Measurements from ENCODE around the gene BAG5. TPM values are rescaled to one million over a fixed set of nuclear protein-coding genes. Genes with fewer than 3 reads are reported as not detected.
"Not testable (repeated sequence)": the region's sequence is repeated elsewhere in the genome, so short reads cannot be mapped to it uniquely, and the experiment has no call there.

The BAG5 gene
- 10 to 100 TPM; 36.3 to 38.9 TPM for total RNA-seq

- H3K36me3 Mint-ChIP-seq = peaks cover 28% of the 10 kb centered on the region
- DNase-seq = peak; percentile 92
- H3K27me3 Mint-ChIP-seq = no peaks in the 10 kb centered on the region
- peak within 1 kb of the TSS; percentile 98 for H3K4me3 Mint-ChIP-seq
- H3K27ac Mint-ChIP-seq = peak within 1 kb of the TSS; percentile 93
- H3K4me1 Mint-ChIP-seq = peaks cover 57% of the 10 kb centered on the region
- no peaks in the 10 kb centered on the region for H3K9me3 Mint-ChIP-seq
These were observed at the start of gene BAG5, which contains the start of gene COA8 for GRCh38 chr14:103562429-103563225. TSS of gene BAG5 (minus strand) at chr14:103562657. CDS start at chr14:103561164, 1,493 bp downstream. TSS of gene COA8 (plus strand) at chr14:103562960. CDS start at chr14:103563002, 42 bp downstream.

- H3K27me3 Mint-ChIP-seq = peaks cover 43% of the 10 kb centered on the region
- DNase-seq = no peak
- H3K4me1 Mint-ChIP-seq = peaks cover 18% of the 10 kb centered on the region
- H3K27ac Mint-ChIP-seq = no peak overlapping the region
- H3K36me3 Mint-ChIP-seq = no peaks in the 10 kb centered on the region
- no peak overlapping the region for H3K4me3 Mint-ChIP-seq
- peaks cover 10% of the 10 kb centered on the region for H3K9me3 Mint-ChIP-seq
These were observed 48.8 kb upstream of the BAG5 start for GRCh38 chr14:103611215-103611614.

- peaks cover 40% of the 10 kb centered on the region for H3K27me3 Mint-ChIP-seq
- DNase-seq, H3K27ac Mint-ChIP-seq, H3K36me3 Mint-ChIP-seq, H3K4me3 Mint-ChIP-seq: not testable (repeated sequence)
- peaks cover 18% of the 10 kb centered on the region for H3K4me1 Mint-ChIP-seq
- H3K9me3 Mint-ChIP-seq = peaks cover 10% of the 10 kb centered on the region
These were observed 46.6 kb upstream of the BAG5 start for GRCh38 chr14:103609081-103609480.

GRCh38 chr14:103607822-103608221 lies 45.4 kb upstream of the BAG5 start:
- Mint-ChIP-seq H3K9me3 (peaks cover 10% of the 10 kb centered on the region), H3K4me3 (peak overlapping the region; percentile 62), H3K27me3 (peaks cover 40% of the 10 kb centered on the region), H3K36me3 (no peaks in the 10 kb centered on the region), H3K27ac (no peak overlapping the region), H3K4me1 (peaks cover 18% of the 10 kb centered on the region)
- DNase-seq = no peak

- peak; percentile 71 for DNase-seq
- Mint-ChIP-seq H3K27ac (peak overlapping the region; percentile 71), H3K27me3 (peaks cover 40% of the 10 kb centered on the region), H3K9me3 (peaks cover 10% of the 10 kb centered on the region), H3K4me3 (peak overlapping the region; percentile 62), H3K4me1 (peaks cover 18% of the 10 kb centered on the region), H3K36me3 (no peaks in the 10 kb centered on the region)
These were observed 44.7 kb upstream of the BAG5 start for GRCh38 chr14:103606963-103607668.

- DNase-seq = no peak
- Mint-ChIP-seq H3K4me1 (peaks cover 18% of the 10 kb centered on the region), H3K4me3 (no peak overlapping the region), H3K36me3 (no peaks in the 10 kb centered on the region), H3K27ac (no peak overlapping the region), H3K27me3 (peaks cover 28% of the 10 kb centered on the region), H3K9me3 (no peaks in the 10 kb centered on the region)
These were observed 42.2 kb upstream of the BAG5 start for GRCh38 chr14:103604620-103605019.

GRCh38 chr14:103600503-103600902 lies 38.0 kb upstream of the BAG5 start:
- H3K36me3 Mint-ChIP-seq = no peaks in the 10 kb centered on the region
- DNase-seq = no peak
- H3K9me3 Mint-ChIP-seq = no peaks in the 10 kb centered on the region
- no peaks in the 10 kb centered on the region for H3K27me3 Mint-ChIP-seq
- no peak overlapping the region for H3K4me3 Mint-ChIP-seq
- H3K27ac Mint-ChIP-seq = no peak overlapping the region
- no peaks in the 10 kb centered on the region for H3K4me1 Mint-ChIP-seq

GRCh38 chr14:103597623-103598377 lies 35.3 kb upstream of the BAG5 start:
- DNase-seq = no peak
- H3K4me1 Mint-ChIP-seq = peaks cover 2% of the 10 kb centered on the region
- H3K27me3 Mint-ChIP-seq = no peaks in the 10 kb centered on the region
- H3K27ac Mint-ChIP-seq = no peak overlapping the region
- H3K4me3 Mint-ChIP-seq = no peak overlapping the region
- no peaks in the 10 kb centered on the region for H3K9me3 Mint-ChIP-seq
- H3K36me3 Mint-ChIP-seq = no peaks in the 10 kb centered on the region

- Mint-ChIP-seq H3K4me1 (peaks cover 2% of the 10 kb centered on the region), H3K36me3 (peaks cover under 1% of the 10 kb centered on the region), H3K9me3 (no peaks in the 10 kb centered on the region), H3K27me3 (no peaks in the 10 kb centered on the region), H3K27ac (no peak overlapping the region), H3K4me3 (no peak overlapping the region)
- no peak for DNase-seq
These were observed 31.8 kb upstream of the BAG5 start for GRCh38 chr14:103594265-103594664.

GRCh38 chr14:103593577-103593976 lies 31.1 kb upstream of the BAG5 start:
- H3K27ac Mint-ChIP-seq = peak overlapping the region; percentile 16
- H3K4me3 Mint-ChIP-seq = no peak overlapping the region
- H3K4me1 Mint-ChIP-seq = peaks cover 2% of the 10 kb centered on the region
- peaks cover 3% of the 10 kb centered on the region for H3K36me3 Mint-ChIP-seq
- no peak for DNase-seq
- no peaks in the 10 kb centered on the region for H3K27me3 Mint-ChIP-seq
- no peaks in the 10 kb centered on the region for H3K9me3 Mint-ChIP-seq

- no peaks in the 10 kb centered on the region for H3K9me3 Mint-ChIP-seq
- H3K4me1 Mint-ChIP-seq = peaks cover 2% of the 10 kb centered on the region
- H3K27ac Mint-ChIP-seq = no peak overlapping the region
- H3K4me3 Mint-ChIP-seq = no peak overlapping the region
- H3K27me3 Mint-ChIP-seq = no peaks in the 10 kb centered on the region
- peaks cover 7% of the 10 kb centered on the region for H3K36me3 Mint-ChIP-seq
- DNase-seq = no peak
These were observed 22.0 kb upstream of the BAG5 start for GRCh38 chr14:103584326-103584915.

GRCh38 chr14:103581954-103582703 lies 19.7 kb upstream of the BAG5 start:
- Mint-ChIP-seq H3K4me3 (no peak overlapping the region), H3K36me3 (peaks cover 3% of the 10 kb centered on the region), H3K27ac (no peak overlapping the region), H3K4me1 (peaks cover 2% of the 10 kb centered on the region), H3K27me3 (no peaks in the 10 kb centered on the region), H3K9me3 (no peaks in the 10 kb centered on the region)
- DNase-seq = no peak

- Mint-ChIP-seq H3K4me3 (no peak overlapping the region), H3K36me3 (no peaks in the 10 kb centered on the region), H3K27ac (no peak overlapping the region), H3K27me3 (no peaks in the 10 kb centered on the region), H3K4me1 (no peaks in the 10 kb centered on the region), H3K9me3 (no peaks in the 10 kb centered on the region)
- DNase-seq = no peak
These were observed 18.7 kb upstream of the BAG5 start for GRCh38 chr14:103581206-103581605.

- Mint-ChIP-seq H3K4me1 (no peaks in the 10 kb centered on the region), H3K27me3 (no peaks in the 10 kb centered on the region), H3K9me3 (no peaks in the 10 kb centered on the region), H3K27ac (no peak overlapping the region), H3K4me3 (no peak overlapping the region), H3K36me3 (peaks cover 7% of the 10 kb centered on the region)
- no peak for DNase-seq
These were observed 16.1 kb upstream of the BAG5 start for GRCh38 chr14:103578401-103579075.

Data from activated naive CD8-positive, alpha-beta T cell treated with anti-CD3 and anti-CD28 coated beads for 36 hours (primary cell).